Chondrocyte (in vitro differentiated cells): Measurements from ENCODE around the gene DCST1. TPM values are rescaled to one million over a fixed set of nuclear protein-coding genes. Genes with fewer than 3 reads are reported as not detected.
A peak's percentile ranks its signal among the peaks of the same experiment; 100 is the strongest.

ENCODE experiments used
- DNase-seq: peaks from one replicate; pipeline ENCODE4 v3.0.0; 2021; ENCODE audit warnings: mixed read lengths, low spot score
- H3K27ac Mint-ChIP-seq: one replicate; pipeline ENCODE4 v1.8.0; 2021; ENCODE audit warnings: mild to moderate bottlenecking, moderate library complexity, mixed read lengths; ENCODE audit not compliant: unreplicated experiment
- H3K27me3 Mint-ChIP-seq: 2 replicates; pipeline ENCODE4 v1.8.0; 2021; ENCODE audit warnings: low read depth, mixed read lengths
- H3K36me3 Mint-ChIP-seq: 2 replicates; pipeline ENCODE4 v1.8.0; 2021; ENCODE audit warnings: low read depth, mixed read lengths
- H3K4me1 Mint-ChIP-seq: 2 replicates; pipeline ENCODE4 v1.8.0; 2021; ENCODE audit warnings: low read depth, mild to moderate bottlenecking, mixed read lengths
- H3K4me3 Mint-ChIP-seq: one replicate; pipeline ENCODE4 v1.8.0; 2021; ENCODE audit warnings: mild to moderate bottlenecking, moderate library complexity, mixed read lengths; ENCODE audit not compliant: unreplicated experiment
- H3K9me3 Mint-ChIP-seq: 2 replicates; pipeline ENCODE4 v1.8.0; 2021; ENCODE audit warnings: low read depth, mixed read lengths
- CTCF ChIP-seq: fragments of 200-600 bp; sonication (generic); IDR thresholded peaks from 2 replicates; pipeline ENCODE4 v1.5.0; 2021; ENCODE audit warnings: antibody characterized with exemption, mild to moderate bottlenecking, moderate library complexity
- total RNA-seq: library from RNA; stranded (reverse); gene quantifications from 3 replicates; pipeline ENCODE4 v1.2.1, GENCODE V29; 2021

The DCST1 gene
- total RNA-seq, 1 donor from 2014 or later = not detected

GRCh38 chr1:155049651-155050559, 16.3 kb downstream of the DCST1 start:
- Mint-ChIP-seq H3K27me3 (no peaks in the 10 kb centered on the region), H3K9me3 (no peaks in the 10 kb centered on the region)

GRCh38 chr1:155050560-155051341, 17.1 kb downstream of the DCST1 start, which contains the start of gene ADAM15:
ADAM15 (plus strand) TSS chr1:155051316; CDS start chr1:155051387, 71 bp downstream.
- peaks cover 2% of the 10 kb centered on the region for H3K36me3 Mint-ChIP-seq
- H3K9me3 Mint-ChIP-seq = no peaks in the 10 kb centered on the region
- DNase-seq = no peak
- no peaks in the 10 kb centered on the region for H3K27me3 Mint-ChIP-seq
- H3K4me1 Mint-ChIP-seq = peaks cover 27% of the 10 kb centered on the region
- peak within 1 kb of the TSS; percentile 90 for H3K27ac Mint-ChIP-seq
- peak; percentile 100 for TF ChIP-seq CTCF
- H3K4me3 Mint-ChIP-seq = peak within 1 kb of the TSS; percentile 79

More at GRCh38 chr1:155049651-155050559, 16.3 kb downstream of the DCST1 start:
- no peak for TF ChIP-seq CTCF
- peak overlapping the region; percentile 90 for H3K27ac Mint-ChIP-seq
- no peak for DNase-seq
- peak overlapping the region; percentile 79 for H3K4me3 Mint-ChIP-seq
- no peaks in the 10 kb centered on the region for H3K36me3 Mint-ChIP-seq
- peaks cover 30% of the 10 kb centered on the region for H3K4me1 Mint-ChIP-seq

- peaks cover 27% of the 10 kb centered on the region for H3K4me1 Mint-ChIP-seq
- DNase-seq = no peak
- H3K36me3 Mint-ChIP-seq = peaks cover 5% of the 10 kb centered on the region
- H3K27me3 Mint-ChIP-seq = no peaks in the 10 kb centered on the region
- peak overlapping the region; percentile 79 for H3K4me3 Mint-ChIP-seq
- H3K9me3 Mint-ChIP-seq = no peaks in the 10 kb centered on the region
- peak overlapping the region; percentile 63 for H3K27ac Mint-ChIP-seq
- TF ChIP-seq CTCF = no peak
Measured at GRCh38 chr1:155051342-155051776, 17.7 kb downstream of the DCST1 start.

GRCh38 chr1:155051777-155052398, 18.3 kb downstream of the DCST1 start:
- Mint-ChIP-seq H3K9me3 (no peaks in the 10 kb centered on the region), H3K4me3 (peak overlapping the region; percentile 79), H3K27ac (peak overlapping the region; percentile 68), H3K36me3 (peaks cover 5% of the 10 kb centered on the region), H3K4me1 (peaks cover 27% of the 10 kb centered on the region), H3K27me3 (no peaks in the 10 kb centered on the region)
- no peak for DNase-seq
- no peak for TF ChIP-seq CTCF
